Osteoblast (primary cell): ENCODE measurements around the gene MAP4K3. TPM values are rescaled to one million over a fixed set of nuclear protein-coding genes. Genes with fewer than 3 reads are reported as not detected.

ENCODE experiments used
- DNase-seq: peaks from one replicate; pipeline ENCODE4 v3.0.0; 2011; ENCODE audit warnings: low spot score, mixed read lengths; ENCODE audit not compliant: insufficient read length; ENCODE audit errors: missing footprints
- H2AFZ ChIP-seq: 2 replicates; pipeline ENCODE4 v1.6.0; 2011; ENCODE audit warnings: mild to moderate bottlenecking, low read length
- H3K27ac ChIP-seq: 2 replicates; pipeline ENCODE4 v1.5.1; 2011; ENCODE audit warnings: mild to moderate bottlenecking, low read depth, low read length, moderate library complexity
- H3K27me3 ChIP-seq: 2 replicates; pipeline ENCODE4 v1.6.0; 2012; ENCODE audit warnings: mild to moderate bottlenecking, control low read depth, inconsistent platforms, low read length, moderate library complexity; ENCODE audit not compliant: insufficient read depth
- H3K36me3 ChIP-seq: 2 replicates; pipeline ENCODE4 v1.5.1; 2011; ENCODE audit warnings: mild to moderate bottlenecking, low read length, control low read depth, moderate library complexity; ENCODE audit not compliant: insufficient read depth
- H3K4me1 ChIP-seq: 2 replicates; pipeline ENCODE4 v1.5.1; 2011; ENCODE audit warnings: mild to moderate bottlenecking, low read length, control low read depth, moderate library complexity; ENCODE audit not compliant: insufficient read depth
- H3K4me2 ChIP-seq: 2 replicates; pipeline ENCODE4 v1.6.0; 2011; ENCODE audit warnings: mild to moderate bottlenecking, low read length; ENCODE audit not compliant: insufficient read depth
- H3K4me3 ChIP-seq: fragments of 200-600 bp; sonication (generic); 3 replicates; pipeline ENCODE4 v1.5.1; 2012; ENCODE audit warnings: mild to moderate bottlenecking, low read length, inconsistent platforms; ENCODE audit not compliant: insufficient read depth
- H3K79me2 ChIP-seq: 2 replicates; pipeline ENCODE4 v1.6.0; 2012; ENCODE audit warnings: mild to moderate bottlenecking, low read length, control low read depth, inconsistent platforms; ENCODE audit not compliant: insufficient read depth
- H3K9me3 ChIP-seq: 2 replicates; pipeline ENCODE4 v1.5.1; 2011; ENCODE audit warnings: low read depth, low read length, control low read depth
- H4K20me1 ChIP-seq: 2 replicates; pipeline ENCODE4 v1.6.0; 2012; ENCODE audit warnings: mild to moderate bottlenecking, low read length, control low read depth; ENCODE audit not compliant: insufficient read depth
- CTCF ChIP-seq: IDR thresholded peaks from 2 replicates; pipeline ENCODE4 v1.5.1; 2011; ENCODE audit warnings: mild to moderate bottlenecking, low read depth, low read length, moderate library complexity; ENCODE audit errors: extremely low read depth
- total RNA-seq: library from RNA; depleted of rRNA; stranded (reverse); fragments of >200 nt; gene quantifications from 2 replicates; pipeline ENCODE4 v1.2.3, GENCODE V29; 2012

Gene MAP4K3
- total RNA-seq, 1 donor, result 51.8 TPM

- no peak for DNase-seq
- Histone ChIP-seq H2AFZ (no peak overlapping the region), H3K79me2 (no peaks in the 10 kb centered on the region), H3K4me3 (no peak overlapping the region), H3K27ac (no peak overlapping the region), H3K4me1 (peaks cover 7% of the 10 kb centered on the region), H4K20me1 (no peaks in the 10 kb centered on the region), H3K9me3 (no peaks in the 10 kb centered on the region), H3K27me3 (no peaks in the 10 kb centered on the region), H3K36me3 (peaks cover 29% of the 10 kb centered on the region), H3K4me2 (no peak overlapping the region)
- TF ChIP-seq CTCF, result no peak
These were observed 167.1 kb downstream of the MAP4K3 start for GRCh38 chr2:39269941-39270340.

GRCh38 chr2:39266916-39267434 is 170.1 kb downstream of the MAP4K3 start:
- no peaks in the 10 kb centered on the region for H3K9me3 ChIP-seq
- no peak overlapping the region for H2AFZ ChIP-seq
- H3K79me2 ChIP-seq, result no peaks in the 10 kb centered on the region
- no peak for DNase-seq
- H3K36me3 ChIP-seq, result peaks cover 37% of the 10 kb centered on the region
- H3K27ac ChIP-seq, result no peak overlapping the region
- no peak overlapping the region for H3K4me3 ChIP-seq
- H4K20me1 ChIP-seq, result no peaks in the 10 kb centered on the region
- H3K27me3 ChIP-seq, result no peaks in the 10 kb centered on the region
- TF ChIP-seq CTCF, result no peak
- peaks cover 7% of the 10 kb centered on the region for H3K4me1 ChIP-seq
- no peak overlapping the region for H3K4me2 ChIP-seq

DNA sequence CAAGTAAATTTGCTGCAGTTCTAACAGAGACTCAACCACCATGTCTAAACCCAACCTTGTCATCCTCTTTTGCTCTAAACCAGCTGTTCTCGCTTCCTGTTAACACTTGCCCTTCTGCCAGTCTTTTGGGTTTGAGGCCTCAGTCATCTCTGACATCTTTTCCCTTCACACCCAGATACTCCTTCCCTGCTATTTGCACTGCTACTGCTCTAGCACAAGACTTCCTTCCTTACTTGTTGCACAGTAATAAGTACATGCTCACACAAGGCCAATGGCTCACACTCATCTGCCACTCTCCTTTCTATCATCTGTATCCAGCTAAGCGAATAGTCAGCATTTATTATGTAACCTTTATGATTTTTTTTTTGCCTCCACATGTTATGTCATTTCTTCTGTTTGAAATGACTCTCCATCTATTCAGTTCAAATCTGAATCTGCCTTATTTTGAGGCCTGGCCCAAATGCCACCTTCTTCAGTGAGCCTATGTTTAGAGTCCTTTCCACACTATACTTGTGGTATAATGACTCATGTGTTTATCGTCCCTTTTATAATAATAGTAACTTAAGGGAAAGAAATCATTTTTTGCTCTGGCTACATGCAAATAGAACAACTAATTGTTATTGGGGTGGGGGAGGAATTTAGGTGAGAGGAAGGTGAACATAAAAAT is 170.8 kb downstream of the MAP4K3 start:
- TF ChIP-seq CTCF, result no peak
- Histone ChIP-seq H3K9me3 (no peaks in the 10 kb centered on the region), H2AFZ (no peak overlapping the region), H3K27ac (no peak overlapping the region), H3K27me3 (no peaks in the 10 kb centered on the region), H3K4me3 (no peak overlapping the region), H3K36me3 (peaks cover 32% of the 10 kb centered on the region), H3K79me2 (no peaks in the 10 kb centered on the region), H4K20me1 (no peaks in the 10 kb centered on the region), H3K4me2 (no peak overlapping the region), H3K4me1 (peaks cover 7% of the 10 kb centered on the region)
- DNase-seq, result peak; percentile 44

GRCh38 chr2:39265315-39265714 is 171.8 kb downstream of the MAP4K3 start:
- H3K79me2 ChIP-seq, result no peaks in the 10 kb centered on the region
- H3K4me1 ChIP-seq, result peaks cover 7% of the 10 kb centered on the region
- H3K36me3 ChIP-seq, result peaks cover 30% of the 10 kb centered on the region
- H3K27ac ChIP-seq, result no peak overlapping the region
- H3K9me3 ChIP-seq, result no peaks in the 10 kb centered on the region
- no peak overlapping the region for H3K4me3 ChIP-seq
- H2AFZ ChIP-seq, result no peak overlapping the region
- no peaks in the 10 kb centered on the region for H4K20me1 ChIP-seq
- TF ChIP-seq CTCF, result no peak
- no peaks in the 10 kb centered on the region for H3K27me3 ChIP-seq
- H3K4me2 ChIP-seq, result no peak overlapping the region
- no peak for DNase-seq
